Esophagus squamous epithelium (tissue), 5 donors: Measurements from ENCODE around the gene MOV10L1. TPM values are rescaled to one million over a fixed set of nuclear protein-coding genes. Genes with fewer than 3 reads are reported as not detected.

Experiments
- DNase-seq: peaks from one replicate; lab custom pipeline; 2025; lab: John Stamatoyannopoulos, UW
- H3K27ac ChIP-seq, 4 donors: fragments of 200-600 bp; sonication (generic); one replicate each; pipeline ENCODE4 v1.5.1; 2016 to 2019; ENCODE audit warnings: mild to moderate bottlenecking in 1 of 4
- H3K27me3 ChIP-seq, 4 donors: fragments of 200-600 bp; sonication (generic); 1 replicate in 3 of 4; 2 replicates in 1 of 4; pipeline versions ENCODE4 v1.5.1 to v1.6.0; 2017 to 2021; ENCODE audit warnings: antibody characterized with exemption in 1 of 4
- H3K36me3 ChIP-seq, 3 donors: fragments of 200-600 bp; sonication (generic); one replicate each; pipeline ENCODE4 v1.5.1; 2016 to 2019
- H3K4me1 ChIP-seq, 3 donors: fragments of 200-600 bp; sonication (generic); one replicate each; pipeline ENCODE4 v1.5.1; 2017 to 2019
- H3K4me3 ChIP-seq, 4 donors: fragments of 200-600 bp; sonication (generic); 1 replicate in 3 of 4; 2 replicates in 1 of 4; pipeline ENCODE4 v1.5.1; 2016 to 2019; ENCODE audit warnings: mild to moderate bottlenecking in 2 of 4, moderate library complexity in 1 of 4
- H3K9me3 ChIP-seq, 3 donors: fragments of 200-600 bp; sonication (generic); one replicate each; pipeline ENCODE4 v1.5.1; 2016 to 2019
- CTCF ChIP-seq, 6 experiments: fragments of 450-650 bp in 4 of 6; fragments of 200-600 bp in 2 of 6; sonication (generic) in 2 of 6; IDR thresholded peaks; one replicate each; pipeline ENCODE4 v1.5.1; 2016 to 2019; ENCODE audit warnings: antibody characterized with exemption in 6 of 6, mild to moderate bottlenecking in 4 of 6, moderate library complexity in 4 of 6
- POLR2A ChIP-seq, 4 donors: fragments of 450-650 bp; IDR thresholded peaks; one replicate each; pipeline ENCODE4 v1.6.1; 2017; ENCODE audit warnings: antibody characterized with exemption in 4 of 4, mild to moderate bottlenecking in 4 of 4, moderate library complexity in 3 of 4
- WGBS, 2 donors: methylation state at CpG; one replicate each; pipeline ENCODE4 v1.1.5; 2018; 5-methylcytosine and 5-hydroxymethylcytosine counted together
- intact Hi-C: fragments of 100-400 bp; cut with DNase I; formaldehyde crosslinking; loops from one replicate; pipeline ENCODE4 v1.15.0; 2022
- total RNA-seq, 4 donors: library from RNA; depleted of rRNA; stranded (reverse); fragments of >200 nt; gene quantifications; one replicate each; pipeline ENCODE4 v1.1.0, GENCODE V29; 2016
- donor health status: DM: yes; HTN: yes; CAD: no.

The MOV10L1 gene
- total RNA-seq, 4 donors from 2014 or later = 0.06 to 0.57 (median 0.13) TPM; not detected in 1

GRCh38 chr22:50184004-50184901 is 94.4 kb downstream of the MOV10L1 start:
- H3K4me3 ChIP-seq = peak overlapping the region in 3 of 4 donors; percentile 63 to 93 (median 85)
- H3K9me3 ChIP-seq = no peaks in the 10 kb centered on the region
- peaks cover 0 to 3% (median 0%) of the 10 kb centered on the region in 4 donors for H3K27me3 ChIP-seq
- H3K36me3 ChIP-seq = peaks cover 0 to 9% (median 5%) of the 10 kb centered on the region in 3 donors
- WGBS, 2 donors = 32 to 42% methylated on average over 2 to 8 of the region's 32 CpGs
- intact Hi-C loops = no loop called here
- peaks cover 38 to 67% (median 47%) of the 10 kb centered on the region in 3 donors for H3K4me1 ChIP-seq
- H3K27ac ChIP-seq = peak overlapping the region; percentile 12 to 87 (median 43)
- DNase-seq = no peak
- TF ChIP-seq POLR2A (IDR thresholded peaks at IDR 0.05) = no peak
- TF ChIP-seq CTCF (IDR thresholded peaks at IDR 0.05) = no peak

DNA sequence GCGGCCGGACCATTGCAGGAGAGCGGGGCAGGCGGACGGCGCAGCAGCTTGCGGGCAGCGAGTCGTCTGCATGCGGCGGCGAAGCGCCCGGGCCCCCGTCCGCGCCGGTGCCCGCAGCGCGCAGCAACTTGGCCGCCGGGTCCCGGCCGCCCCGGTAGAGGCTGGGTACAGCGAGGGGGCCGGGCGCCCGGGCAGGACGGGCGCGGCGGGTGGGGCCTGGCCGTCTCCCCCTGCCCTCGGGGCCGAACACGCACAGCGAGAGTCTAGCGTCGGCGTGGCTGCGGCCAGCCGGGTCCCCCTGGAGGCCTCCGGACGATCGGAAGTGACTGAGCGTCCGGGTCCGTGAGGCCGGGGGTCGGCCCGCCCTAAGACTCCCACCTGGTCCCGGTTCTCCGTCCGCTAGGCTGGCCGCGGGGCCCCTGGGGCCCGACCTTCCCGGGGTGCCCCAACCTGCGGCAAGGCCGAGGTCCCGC is 95.1 kb downstream of the MOV10L1 start:
- intact Hi-C loops = no loop called here
- H3K36me3 ChIP-seq = peaks cover 0 to 9% (median 5%) of the 10 kb centered on the region in 3 donors
- H3K4me3 ChIP-seq = peak overlapping the region; percentile 32 to 93 (median 74)
- H3K4me1 ChIP-seq = peaks cover 44 to 74% (median 54%) of the 10 kb centered on the region in 3 donors
- H3K27ac ChIP-seq = peak overlapping the region; percentile 45 to 87 (median 72)
- H3K27me3 ChIP-seq = no peaks in the 10 kb centered on the region
- DNase-seq = no peak
- H3K9me3 ChIP-seq = no peaks in the 10 kb centered on the region
- TF ChIP-seq CTCF (IDR thresholded peaks at IDR 0.05) (no peak), POLR2A (IDR thresholded peaks at IDR 0.05) (no peak)
- WGBS, 2 donors = 25% methylated on average over 13 of the region's 63 CpGs; no CpG with 5 or more reads in 1 of the 2 donors

DNA sequence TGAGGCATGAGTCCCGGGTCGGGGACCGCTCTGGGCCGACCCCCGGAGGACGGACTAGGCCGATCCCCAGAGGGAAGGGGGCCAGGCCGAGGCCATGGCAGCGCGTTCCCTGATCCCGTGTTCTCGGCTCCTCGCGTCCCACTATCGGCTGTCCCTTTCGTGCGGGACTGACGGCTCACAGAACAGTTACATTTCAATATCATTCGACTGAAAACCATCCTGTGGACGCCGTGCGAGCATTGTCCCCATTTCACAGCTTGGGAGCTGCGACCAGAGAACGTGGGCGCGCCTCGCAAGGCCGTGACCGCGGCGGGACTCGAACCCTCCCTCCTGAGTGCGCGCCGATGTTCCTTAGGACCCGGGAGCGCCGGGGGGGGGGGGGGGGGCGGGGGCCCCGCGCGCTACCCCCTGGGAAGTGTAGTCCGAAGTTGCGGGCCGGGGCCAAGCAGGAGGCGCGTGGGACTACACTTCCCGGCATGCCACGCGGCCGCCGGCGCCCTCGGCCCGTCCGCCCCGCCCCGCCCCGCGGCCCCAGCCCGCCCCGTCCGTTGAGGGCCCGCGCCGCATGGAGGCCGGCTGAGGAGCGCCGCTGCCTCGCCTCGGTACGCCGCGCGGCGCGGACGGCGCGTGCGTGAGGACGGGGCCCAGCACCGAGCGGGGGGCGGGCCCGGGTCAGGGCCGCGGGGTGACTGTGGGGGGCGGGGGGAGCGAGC is 95.7 kb downstream of the MOV10L1 start, which contains the start of gene TRABD:
TSS of gene TRABD (plus strand) at position 539 of the 713 bp plus-strand sequence. CDS start 7,148 bp downstream, outside the sequence.
- DNase-seq = no peak
- Histone ChIP-seq H3K4me3 (peak within 1 kb of the TSS; percentile 63 to 93 (median 78)), H3K27ac (peak within 1 kb of the TSS; percentile 83 to 89 (median 86)), H3K4me1 (peaks cover 50 to 80% (median 58%) of the 10 kb centered on the region in 3 donors), H3K27me3 (no peaks in the 10 kb centered on the region), H3K9me3 (no peaks in the 10 kb centered on the region), H3K36me3 (peaks cover 0 to 9% (median 5%) of the 10 kb centered on the region in 3 donors)
- TF ChIP-seq CTCF (IDR thresholded peaks at IDR 0.05) (no peak), POLR2A (IDR thresholded peaks at IDR 0.05) (no peak)
- 13% methylated on average over 6 of the region's 90 CpGs; no CpG with 5 or more reads in 1 of the 2 donors for WGBS, 2 donors
- intact Hi-C loops = no loop called here

GRCh38 chr22:50186181-50186714 is 96.4 kb downstream of the MOV10L1 start:
- no peak for TF ChIP-seq POLR2A (IDR thresholded peaks at IDR 0.05)
- TF ChIP-seq CTCF (IDR thresholded peaks at IDR 0.05) = no peak
- Histone ChIP-seq H3K27ac (peak overlapping the region; percentile 83 to 89 (median 86)), H3K4me3 (peak overlapping the region; percentile 63 to 93 (median 78)), H3K36me3 (peaks cover 0 to 9% (median 5%) of the 10 kb centered on the region in 3 donors), H3K4me1 (peaks cover 58 to 87% (median 65%) of the 10 kb centered on the region in 3 donors), H3K9me3 (no peaks in the 10 kb centered on the region), H3K27me3 (no peaks in the 10 kb centered on the region)
- 0% methylated on average over 1 to 8 of the region's 47 CpGs for WGBS, 2 donors
- intact Hi-C loops = no loop called here
- DNase-seq = no peak
